ENCODE measurements around the gene PTPRN2. TPM values are rescaled to one million over a fixed set of nuclear protein-coding genes. Genes with fewer than 3 reads are reported as not detected.

PTPRN2 gene
- total RNA-seq, 1 experiment from 2014 or later = 1.1 TPM

DNA sequence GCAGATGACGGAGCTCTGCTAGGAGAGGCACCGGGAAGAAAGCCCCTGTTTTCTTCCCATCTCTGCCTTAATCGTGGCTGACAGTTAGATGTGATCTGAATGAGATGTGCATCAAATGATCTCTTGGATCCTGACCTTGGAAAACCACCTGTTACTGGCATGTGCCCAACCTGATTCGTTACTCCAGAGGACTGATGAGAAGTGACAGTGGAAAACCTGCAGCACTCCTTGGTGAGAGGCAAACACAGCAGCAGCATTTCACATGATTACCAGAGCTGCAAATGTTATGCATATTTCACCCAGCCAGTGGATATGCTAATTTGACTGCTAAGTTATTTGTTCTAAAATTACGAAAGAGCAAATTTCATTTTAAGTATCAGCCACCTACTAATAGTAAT lies 95.3 kb downstream of the PTPRN2 start:
- ATAC-seq = no peak

DNA sequence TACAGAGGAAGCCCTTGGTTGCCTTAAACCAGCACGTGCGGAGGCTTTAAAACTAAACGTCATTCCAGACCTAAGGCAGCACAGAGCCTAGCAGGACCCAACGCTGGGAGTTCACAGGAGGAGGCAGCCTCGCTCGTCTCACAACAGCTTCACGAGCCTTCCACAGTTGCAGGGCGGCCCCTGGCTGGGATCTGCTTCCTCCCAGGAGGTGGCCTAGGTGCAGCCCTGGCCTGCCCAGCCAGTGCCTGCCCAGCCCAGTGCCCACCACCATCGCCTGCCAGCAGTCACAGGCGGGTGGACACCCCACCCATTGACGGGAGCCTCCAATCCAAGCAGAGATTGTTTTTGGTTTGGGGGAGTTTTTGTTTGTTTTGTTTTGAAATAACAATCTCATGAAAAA lies 96.5 kb downstream of the PTPRN2 start:
- no peaks in the 10 kb centered on the region for H3K36me3 ChIP-seq (ENCODE audit: control insufficient read depth, insufficient read depth, low read length)
- ChIA-PET POLR2A (no interaction called here), CTCF (no interaction called here)
- DNase-seq (ENCODE audit: low read depth, low spot score) (no peak), ATAC-seq (no peak)
- peaks cover 3% of the 10 kb centered on the region; the same call in 1 of the 2 replicates for H3K27me3 ChIP-seq (ENCODE audit: control insufficient read depth, insufficient read depth, low read length)
- H3K27ac ChIP-seq (ENCODE audit: low read length) = no peak overlapping the region
- BruUV-seq (replicated peaks) = no TSS peak
- intact Hi-C loops (cut with micrococcal nuclease; ENCODE audit: unreplicated experiment) = no loop called here
- no peak for TF ChIP-seq TCF7L2 (IDR thresholded peaks at IDR 0.05; ENCODE audit: low read depth, low read length)
- TF ChIP-seq, protein P1, sequence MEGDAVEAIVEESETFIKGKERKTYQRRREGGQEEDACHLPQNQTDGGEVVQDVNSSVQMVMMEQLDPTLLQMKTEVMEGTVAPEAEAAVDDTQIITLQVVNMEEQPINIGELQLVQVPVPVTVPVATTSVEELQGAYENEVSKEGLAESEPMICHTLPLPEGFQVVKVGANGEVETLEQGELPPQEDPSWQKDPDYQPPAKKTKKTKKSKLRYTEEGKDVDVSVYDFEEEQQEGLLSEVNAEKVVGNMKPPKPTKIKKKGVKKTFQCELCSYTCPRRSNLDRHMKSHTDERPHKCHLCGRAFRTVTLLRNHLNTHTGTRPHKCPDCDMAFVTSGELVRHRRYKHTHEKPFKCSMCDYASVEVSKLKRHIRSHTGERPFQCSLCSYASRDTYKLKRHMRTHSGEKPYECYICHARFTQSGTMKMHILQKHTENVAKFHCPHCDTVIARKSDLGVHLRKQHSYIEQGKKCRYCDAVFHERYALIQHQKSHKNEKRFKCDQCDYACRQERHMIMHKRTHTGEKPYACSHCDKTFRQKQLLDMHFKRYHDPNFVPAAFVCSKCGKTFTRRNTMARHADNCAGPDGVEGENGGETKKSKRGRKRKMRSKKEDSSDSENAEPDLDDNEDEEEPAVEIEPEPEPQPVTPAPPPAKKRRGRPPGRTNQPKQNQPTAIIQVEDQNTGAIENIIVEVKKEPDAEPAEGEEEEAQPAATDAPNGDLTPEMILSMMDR (IDR thresholded peaks at IDR 0.05) = no peak
- TF ChIP-seq, protein P2, sequence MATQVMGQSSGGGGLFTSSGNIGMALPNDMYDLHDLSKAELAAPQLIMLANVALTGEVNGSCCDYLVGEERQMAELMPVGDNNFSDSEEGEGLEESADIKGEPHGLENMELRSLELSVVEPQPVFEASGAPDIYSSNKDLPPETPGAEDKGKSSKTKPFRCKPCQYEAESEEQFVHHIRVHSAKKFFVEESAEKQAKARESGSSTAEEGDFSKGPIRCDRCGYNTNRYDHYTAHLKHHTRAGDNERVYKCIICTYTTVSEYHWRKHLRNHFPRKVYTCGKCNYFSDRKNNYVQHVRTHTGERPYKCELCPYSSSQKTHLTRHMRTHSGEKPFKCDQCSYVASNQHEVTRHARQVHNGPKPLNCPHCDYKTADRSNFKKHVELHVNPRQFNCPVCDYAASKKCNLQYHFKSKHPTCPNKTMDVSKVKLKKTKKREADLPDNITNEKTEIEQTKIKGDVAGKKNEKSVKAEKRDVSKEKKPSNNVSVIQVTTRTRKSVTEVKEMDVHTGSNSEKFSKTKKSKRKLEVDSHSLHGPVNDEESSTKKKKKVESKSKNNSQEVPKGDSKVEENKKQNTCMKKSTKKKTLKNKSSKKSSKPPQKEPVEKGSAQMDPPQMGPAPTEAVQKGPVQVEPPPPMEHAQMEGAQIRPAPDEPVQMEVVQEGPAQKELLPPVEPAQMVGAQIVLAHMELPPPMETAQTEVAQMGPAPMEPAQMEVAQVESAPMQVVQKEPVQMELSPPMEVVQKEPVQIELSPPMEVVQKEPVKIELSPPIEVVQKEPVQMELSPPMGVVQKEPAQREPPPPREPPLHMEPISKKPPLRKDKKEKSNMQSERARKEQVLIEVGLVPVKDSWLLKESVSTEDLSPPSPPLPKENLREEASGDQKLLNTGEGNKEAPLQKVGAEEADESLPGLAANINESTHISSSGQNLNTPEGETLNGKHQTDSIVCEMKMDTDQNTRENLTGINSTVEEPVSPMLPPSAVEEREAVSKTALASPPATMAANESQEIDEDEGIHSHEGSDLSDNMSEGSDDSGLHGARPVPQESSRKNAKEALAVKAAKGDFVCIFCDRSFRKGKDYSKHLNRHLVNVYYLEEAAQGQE (IDR thresholded peaks at IDR 0.05; ENCODE audit: insufficient read depth in 1 of 2, low read depth in 2 of 2, low read length in 1 of 2) = no peak
- H3K4me1 ChIP-seq (ENCODE audit: control insufficient read depth, insufficient read depth, low read length) = no peaks in the 10 kb centered on the region
- in situ Hi-C loops (cut with HindIII; ENCODE audit: low pct_unique_long_range_greater_than_20kb, low sequenced_read_pairs) = no loop called here
- no peak overlapping the region for H3K4me3 ChIP-seq (ENCODE audit: low read depth in 2 of 2, low read length in 2 of 2)
- no peaks in the 10 kb centered on the region for H3K9me3 ChIP-seq (ENCODE audit: control insufficient read depth, insufficient read depth, low read depth, low read length)

More for the DNA sequence above, 95.3 kb downstream of the PTPRN2 start:
- intact Hi-C loops (cut with micrococcal nuclease; ENCODE audit: unreplicated experiment) = no loop called here
- no peaks in the 10 kb centered on the region for H3K9me3 ChIP-seq (ENCODE audit: control insufficient read depth, insufficient read depth, low read depth, low read length)
- in situ Hi-C loops (cut with HindIII; ENCODE audit: low pct_unique_long_range_greater_than_20kb, low sequenced_read_pairs) = no loop called here
- no peaks in the 10 kb centered on the region for H3K27me3 ChIP-seq (ENCODE audit: control insufficient read depth, insufficient read depth, low read length)
- ChIA-PET CTCF (no interaction called here), POLR2A (no interaction called here)
- TF ChIP-seq SIN3A (IDR thresholded peaks at IDR 0.05; ENCODE audit: borderline replicate concordance, insufficient read depth, low read depth, low read length) (no peak), POLR2AphosphoS5 (IDR thresholded peaks at IDR 0.05; ENCODE audit: low read depth, low read length) (no peak), TCF7L2 (IDR thresholded peaks at IDR 0.05; ENCODE audit: low read depth, low read length) (no peak)
- TF ChIP-seq, protein P2 (IDR thresholded peaks at IDR 0.05; ENCODE audit: insufficient read depth in 1 of 2, low read depth in 2 of 2, low read length in 1 of 2) = no peak
- TF ChIP-seq, protein P1 (IDR thresholded peaks at IDR 0.05) = no peak
- no peak overlapping the region for H3K4me3 ChIP-seq (ENCODE audit: low read depth in 2 of 2, low read length in 2 of 2)
- no TSS peak for BruUV-seq (replicated peaks)
- DNase-seq (ENCODE audit: low read depth, low spot score) = no peak
- no peak overlapping the region for H3K27ac ChIP-seq (ENCODE audit: low read length)
- H3K36me3 ChIP-seq (ENCODE audit: control insufficient read depth, insufficient read depth, low read length) = no peaks in the 10 kb centered on the region
- H3K4me1 ChIP-seq (ENCODE audit: control insufficient read depth, insufficient read depth, low read length) = no peaks in the 10 kb centered on the region
